ENCODE results near the gene CNTN4.

DNA sequence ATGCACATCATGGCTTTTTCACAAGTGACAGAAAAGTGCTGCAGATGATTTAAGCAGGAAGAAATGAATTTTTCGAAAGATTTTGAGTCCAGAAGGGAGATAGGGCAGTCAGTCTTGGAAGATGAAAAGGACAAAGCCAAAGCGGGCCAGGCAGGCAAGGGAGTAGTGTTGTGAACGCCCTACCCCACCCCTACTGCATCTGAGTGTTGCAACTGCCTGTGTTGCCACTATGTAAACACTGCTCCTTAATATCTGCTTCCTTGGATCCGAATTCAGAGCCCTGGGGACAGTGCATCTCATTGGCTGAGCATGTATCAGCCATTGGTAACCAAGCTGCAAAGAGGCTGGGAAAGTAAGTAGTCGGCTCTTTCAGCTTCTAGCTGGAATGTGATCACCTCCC lies 39.0 kb downstream of the CNTN4 start:
- TF ChIP-seq, protein P1, sequence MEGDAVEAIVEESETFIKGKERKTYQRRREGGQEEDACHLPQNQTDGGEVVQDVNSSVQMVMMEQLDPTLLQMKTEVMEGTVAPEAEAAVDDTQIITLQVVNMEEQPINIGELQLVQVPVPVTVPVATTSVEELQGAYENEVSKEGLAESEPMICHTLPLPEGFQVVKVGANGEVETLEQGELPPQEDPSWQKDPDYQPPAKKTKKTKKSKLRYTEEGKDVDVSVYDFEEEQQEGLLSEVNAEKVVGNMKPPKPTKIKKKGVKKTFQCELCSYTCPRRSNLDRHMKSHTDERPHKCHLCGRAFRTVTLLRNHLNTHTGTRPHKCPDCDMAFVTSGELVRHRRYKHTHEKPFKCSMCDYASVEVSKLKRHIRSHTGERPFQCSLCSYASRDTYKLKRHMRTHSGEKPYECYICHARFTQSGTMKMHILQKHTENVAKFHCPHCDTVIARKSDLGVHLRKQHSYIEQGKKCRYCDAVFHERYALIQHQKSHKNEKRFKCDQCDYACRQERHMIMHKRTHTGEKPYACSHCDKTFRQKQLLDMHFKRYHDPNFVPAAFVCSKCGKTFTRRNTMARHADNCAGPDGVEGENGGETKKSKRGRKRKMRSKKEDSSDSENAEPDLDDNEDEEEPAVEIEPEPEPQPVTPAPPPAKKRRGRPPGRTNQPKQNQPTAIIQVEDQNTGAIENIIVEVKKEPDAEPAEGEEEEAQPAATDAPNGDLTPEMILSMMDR (IDR thresholded peaks at IDR 0.05; ENCODE audit: low read depth, low read length): no peak
- no peak for TF ChIP-seq EZH2phosphoT487 (IDR thresholded peaks at IDR 0.05; ENCODE audit: low read depth)

All from OCI-LY3 (cell line).